ENCODE measurements around the gene SLC8A2.
"Not testable (repeated sequence)": the region's sequence is repeated elsewhere in the genome, so short reads cannot be mapped to it uniquely, and the experiment has no call there.

The SLC8A2 gene

GRCh38 chr19:47490031-47490430 lies 18.3 kb upstream of the SLC8A2 start:
- H3K9me3 ChIP-seq (ENCODE audit: control insufficient read depth, low read length), result no peaks in the 10 kb centered on the region
- no peak overlapping the region for H3K9ac ChIP-seq
- H3K79me2 ChIP-seq, result peaks cover 5% of the 10 kb centered on the region
- no peak overlapping the region for H3K4me2 ChIP-seq (ENCODE audit: low read length)
- H3K4me1 ChIP-seq, result peaks cover 12% of the 10 kb centered on the region
- H3K27ac ChIP-seq, result no peak overlapping the region
- H3K36me3 ChIP-seq (ENCODE audit: control insufficient read depth, insufficient read depth, low read length), result no peaks in the 10 kb centered on the region
- H3K4me3 ChIP-seq (ENCODE audit: low read depth, low read length), result no peak overlapping the region
- no peak overlapping the region for H2AFZ ChIP-seq
- no peak for TF ChIP-seq CTCF (IDR thresholded peaks at IDR 0.05)
- no peaks in the 10 kb centered on the region for H3K27me3 ChIP-seq (ENCODE audit: control insufficient read depth, insufficient read depth, low read length)

GRCh38 chr19:47489072-47489914 lies 17.6 kb upstream of the SLC8A2 start:
- Histone ChIP-seq H3K4me1 (peaks cover 11% of the 10 kb centered on the region), H3K9me3 (ENCODE audit: control insufficient read depth, low read length) (no peaks in the 10 kb centered on the region), H3K4me2 (ENCODE audit: low read length) (no peak overlapping the region), H3K4me3 (ENCODE audit: low read depth, low read length) (no peak overlapping the region), H3K27ac (no peak overlapping the region), H3K79me2 (peaks cover 5% of the 10 kb centered on the region), H3K36me3 (ENCODE audit: control insufficient read depth, insufficient read depth, low read length) (no peaks in the 10 kb centered on the region), H3K9ac (no peak overlapping the region), H3K27me3 (ENCODE audit: control insufficient read depth, insufficient read depth, low read length) (no peaks in the 10 kb centered on the region), H2AFZ (no peak overlapping the region)
- no peak for TF ChIP-seq CTCF (IDR thresholded peaks at IDR 0.05)

- no peak overlapping the region for H3K27ac ChIP-seq
- TF ChIP-seq CTCF (IDR thresholded peaks at IDR 0.05), result no peak
- H3K4me1 ChIP-seq, result peaks cover 10% of the 10 kb centered on the region
- H3K9ac ChIP-seq, result no peak overlapping the region
- no peak overlapping the region for H2AFZ ChIP-seq
- H3K27me3 ChIP-seq (ENCODE audit: control insufficient read depth, insufficient read depth, low read length), result no peaks in the 10 kb centered on the region
- no peak overlapping the region for H3K4me3 ChIP-seq (ENCODE audit: low read depth, low read length)
- no peaks in the 10 kb centered on the region for H3K9me3 ChIP-seq (ENCODE audit: control insufficient read depth, low read length)
- H3K79me2 ChIP-seq, result no peaks in the 10 kb centered on the region
- H3K4me2 ChIP-seq (ENCODE audit: low read length), result no peak overlapping the region
- no peaks in the 10 kb centered on the region for H3K36me3 ChIP-seq (ENCODE audit: control insufficient read depth, insufficient read depth, low read length)
Measured at GRCh38 chr19:47487551-47488515, 16.1 kb upstream of the SLC8A2 start.

- Histone ChIP-seq H3K27me3 (ENCODE audit: control insufficient read depth, insufficient read depth, low read length) (no peaks in the 10 kb centered on the region), H3K27ac (no peak overlapping the region)
Measured at GRCh38 chr19:47486900-47487299, 15.2 kb upstream of the SLC8A2 start.

GRCh38 chr19:47486220-47486619 lies 14.5 kb upstream of the SLC8A2 start:
- H3K79me2 ChIP-seq; H3K4me3 ChIP-seq (ENCODE audit: low read depth, low read length); H3K9me3 ChIP-seq (ENCODE audit: control insufficient read depth, low read length); H2AFZ ChIP-seq; H3K27me3 ChIP-seq (ENCODE audit: control insufficient read depth, insufficient read depth, low read length); H3K9ac ChIP-seq; H3K36me3 ChIP-seq (ENCODE audit: control insufficient read depth, insufficient read depth, low read length); H3K27ac ChIP-seq; H3K4me2 ChIP-seq (ENCODE audit: low read length); H3K4me1 ChIP-seq: not testable (repeated sequence)

More at GRCh38 chr19:47486900-47487299, 15.2 kb upstream of the SLC8A2 start:
- Histone ChIP-seq H3K4me1 (peaks cover 10% of the 10 kb centered on the region), H3K36me3 (ENCODE audit: control insufficient read depth, insufficient read depth, low read length) (no peaks in the 10 kb centered on the region), H3K4me2 (ENCODE audit: low read length) (no peak overlapping the region), H3K9ac (no peak overlapping the region), H3K4me3 (ENCODE audit: low read depth, low read length) (no peak overlapping the region), H2AFZ (no peak overlapping the region), H3K9me3 (ENCODE audit: control insufficient read depth, low read length) (no peaks in the 10 kb centered on the region), H3K79me2 (no peaks in the 10 kb centered on the region)
- no peak for TF ChIP-seq CTCF (IDR thresholded peaks at IDR 0.05)

Data from parathyroid adenoma (tissue), 2 donors.